Hepatocyte (in vitro differentiated cells): ENCODE results near the gene EIF2B4.

Experiments used
- EZH2 ChIP-seq: fragments of 200-600 bp; sonication (generic); IDR thresholded peaks from 2 replicates; pipeline ENCODE4 v1.6.1; 2016; ENCODE audit warnings: antibody characterized with exemption, mild to moderate bottlenecking, borderline replicate concordance
- TF ChIP-seq, protein P1 (sequence below): fragments of 200-600 bp; sonication (generic); IDR thresholded peaks from 2 replicates; pipeline ENCODE4 v1.5.1; 2016; ENCODE audit warnings: antibody characterized with exemption, mild to moderate bottlenecking; ENCODE audit not compliant: poor library complexity

DNA sequence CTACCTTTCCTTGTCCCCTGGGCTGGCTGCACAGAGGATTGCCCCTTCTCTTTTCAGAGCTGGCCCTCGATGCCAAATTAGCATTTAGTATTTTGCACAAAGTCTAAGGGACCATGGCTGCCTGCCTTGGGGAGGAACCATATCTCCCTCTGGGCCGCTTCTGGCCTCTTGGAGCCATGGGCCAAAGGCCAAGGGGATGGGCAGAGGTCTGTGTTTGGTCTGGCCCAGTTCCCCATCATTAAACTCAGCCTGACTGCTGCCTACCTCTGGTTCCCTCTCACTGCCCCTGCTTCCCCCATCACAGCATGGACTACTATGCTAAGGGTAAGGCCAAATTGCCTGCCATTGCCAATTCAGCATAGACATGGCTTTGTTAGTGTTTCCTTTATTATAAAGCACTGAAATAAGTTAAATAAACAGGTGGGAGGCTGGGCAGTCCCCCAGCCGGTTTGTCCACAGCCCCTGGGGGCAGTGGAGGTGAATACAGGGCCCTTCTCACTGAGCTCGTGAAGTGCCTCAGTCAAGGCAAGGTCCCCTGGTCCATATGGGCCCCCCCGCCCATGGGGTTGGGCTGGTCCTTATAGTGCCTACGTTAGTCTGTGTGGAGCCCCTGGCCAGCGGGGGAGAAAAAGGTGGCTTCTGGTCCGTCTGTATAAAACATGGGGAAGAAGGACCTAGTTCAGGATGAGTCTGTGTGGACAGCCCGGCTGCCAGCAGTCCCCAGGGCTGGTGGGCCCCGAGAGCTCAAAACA, 6.9 kb upstream of the EIF2B4 start:
- TF ChIP-seq, protein P1, sequence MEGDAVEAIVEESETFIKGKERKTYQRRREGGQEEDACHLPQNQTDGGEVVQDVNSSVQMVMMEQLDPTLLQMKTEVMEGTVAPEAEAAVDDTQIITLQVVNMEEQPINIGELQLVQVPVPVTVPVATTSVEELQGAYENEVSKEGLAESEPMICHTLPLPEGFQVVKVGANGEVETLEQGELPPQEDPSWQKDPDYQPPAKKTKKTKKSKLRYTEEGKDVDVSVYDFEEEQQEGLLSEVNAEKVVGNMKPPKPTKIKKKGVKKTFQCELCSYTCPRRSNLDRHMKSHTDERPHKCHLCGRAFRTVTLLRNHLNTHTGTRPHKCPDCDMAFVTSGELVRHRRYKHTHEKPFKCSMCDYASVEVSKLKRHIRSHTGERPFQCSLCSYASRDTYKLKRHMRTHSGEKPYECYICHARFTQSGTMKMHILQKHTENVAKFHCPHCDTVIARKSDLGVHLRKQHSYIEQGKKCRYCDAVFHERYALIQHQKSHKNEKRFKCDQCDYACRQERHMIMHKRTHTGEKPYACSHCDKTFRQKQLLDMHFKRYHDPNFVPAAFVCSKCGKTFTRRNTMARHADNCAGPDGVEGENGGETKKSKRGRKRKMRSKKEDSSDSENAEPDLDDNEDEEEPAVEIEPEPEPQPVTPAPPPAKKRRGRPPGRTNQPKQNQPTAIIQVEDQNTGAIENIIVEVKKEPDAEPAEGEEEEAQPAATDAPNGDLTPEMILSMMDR: no peak
- no peak for TF ChIP-seq EZH2
